Activated CD8-positive, alpha-beta memory T cell treated with anti-CD3 and anti-CD28 coated beads for 36 hours (primary cell): Measurements from ENCODE around the gene PSENEN. TPM values are rescaled to one million over a fixed set of nuclear protein-coding genes. Genes with fewer than 3 reads are reported as not detected.
"Not testable (repeated sequence)": the region's sequence is repeated elsewhere in the genome, so short reads cannot be mapped to it uniquely, and the experiment has no call there.

Experiments used
- CTCF ChIA-PET: fragments of 350-600 bp; sonication (Branson Sonifier 250); formaldehyde crosslinking; loops from one replicate; lab custom pipeline; 2021; ENCODE audit warnings: antibody characterized with exemption; lab: Charles Lee
- POLR2A ChIA-PET: fragments of 350-600 bp; sonication (Branson Sonifier 250); formaldehyde crosslinking; loops from one replicate; lab custom pipeline; 2021; ENCODE audit warnings: antibody characterized with exemption; lab: Charles Lee
- total RNA-seq, 2 experiments: library from RNA; stranded (reverse); gene quantifications; one replicate each; pipeline ENCODE4 v1.2.3, GENCODE V29; 2021

Gene PSENEN
- total RNA-seq, 2 experiments from 2014 or later = 50.8 to 53.4 TPM

DNA sequence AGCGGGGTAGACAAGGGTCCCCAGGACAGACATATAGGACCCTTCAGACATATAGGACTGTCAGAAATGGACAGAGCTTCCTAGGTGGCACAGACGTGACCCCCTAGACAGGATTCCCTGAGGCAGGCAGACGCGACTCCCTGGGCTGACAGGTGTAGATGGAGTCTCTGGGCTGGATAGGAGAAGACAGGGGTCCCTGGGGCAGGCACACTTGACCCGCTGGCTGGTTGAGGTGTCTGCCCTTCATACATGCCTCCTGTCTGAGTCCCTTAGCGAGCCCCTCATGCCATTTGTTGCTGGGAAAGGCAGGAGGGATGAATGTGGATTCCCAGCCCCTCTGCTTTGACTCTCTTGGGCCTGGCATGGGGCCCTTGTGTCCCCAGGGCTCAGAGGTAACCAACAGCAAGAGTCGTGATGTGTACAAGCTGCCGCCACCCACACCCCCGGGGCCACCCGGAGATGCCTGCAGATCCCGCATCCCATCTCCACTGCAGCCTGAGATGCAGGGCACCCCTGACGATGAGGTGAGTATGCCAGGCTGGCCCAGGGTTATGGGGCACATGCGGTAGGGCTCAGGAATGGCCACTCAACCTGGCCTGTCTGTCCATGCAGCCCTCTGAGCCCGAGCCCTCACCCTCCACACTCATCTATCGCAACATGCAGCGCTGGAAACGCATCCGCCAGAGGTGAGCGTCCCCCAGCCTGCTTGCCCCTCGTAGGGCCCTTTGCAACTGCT is 8.4 kb downstream of the PSENEN start:
- ChIA-PET CTCF (no interaction called here), POLR2A (interaction anchor here (0.6 kb wide), 2 partner anchors 8 to 19 kb away, joined by 3 read pairs; no protein-coding TSS in a partner anchor)

- ChIA-PET POLR2A (interaction anchor here (0.6 kb wide), 2 partner anchors 8 to 20 kb away, joined by 3 read pairs; no protein-coding TSS in a partner anchor), CTCF (no interaction called here)
These were observed 9.1 kb downstream of the PSENEN start for GRCh38 chr19:35754370-35755130.

DNA sequence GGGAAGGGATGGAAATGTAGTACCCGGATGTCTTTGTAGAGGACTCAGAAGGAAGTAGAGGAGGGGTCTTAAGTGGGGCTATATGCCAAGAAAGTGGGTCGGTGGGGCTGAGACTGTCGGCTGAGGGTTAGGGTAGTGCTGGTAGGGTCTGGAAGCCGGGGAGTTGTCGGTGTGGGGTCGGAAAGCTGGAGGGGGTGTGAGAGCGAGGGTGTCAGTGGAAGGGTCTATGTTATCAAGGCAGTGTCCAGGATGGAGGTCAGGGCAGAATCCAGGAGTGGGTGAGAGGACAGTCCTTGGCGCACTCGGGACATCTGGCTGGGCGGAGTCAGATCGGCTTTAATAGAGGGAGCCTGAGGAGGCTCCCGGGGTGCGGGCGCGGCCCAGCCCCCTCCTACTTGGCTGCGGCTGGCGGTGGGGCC is 9.7 kb downstream of the PSENEN start:
- ChIA-PET POLR2A (no interaction called here), CTCF (no interaction called here)

DNA sequence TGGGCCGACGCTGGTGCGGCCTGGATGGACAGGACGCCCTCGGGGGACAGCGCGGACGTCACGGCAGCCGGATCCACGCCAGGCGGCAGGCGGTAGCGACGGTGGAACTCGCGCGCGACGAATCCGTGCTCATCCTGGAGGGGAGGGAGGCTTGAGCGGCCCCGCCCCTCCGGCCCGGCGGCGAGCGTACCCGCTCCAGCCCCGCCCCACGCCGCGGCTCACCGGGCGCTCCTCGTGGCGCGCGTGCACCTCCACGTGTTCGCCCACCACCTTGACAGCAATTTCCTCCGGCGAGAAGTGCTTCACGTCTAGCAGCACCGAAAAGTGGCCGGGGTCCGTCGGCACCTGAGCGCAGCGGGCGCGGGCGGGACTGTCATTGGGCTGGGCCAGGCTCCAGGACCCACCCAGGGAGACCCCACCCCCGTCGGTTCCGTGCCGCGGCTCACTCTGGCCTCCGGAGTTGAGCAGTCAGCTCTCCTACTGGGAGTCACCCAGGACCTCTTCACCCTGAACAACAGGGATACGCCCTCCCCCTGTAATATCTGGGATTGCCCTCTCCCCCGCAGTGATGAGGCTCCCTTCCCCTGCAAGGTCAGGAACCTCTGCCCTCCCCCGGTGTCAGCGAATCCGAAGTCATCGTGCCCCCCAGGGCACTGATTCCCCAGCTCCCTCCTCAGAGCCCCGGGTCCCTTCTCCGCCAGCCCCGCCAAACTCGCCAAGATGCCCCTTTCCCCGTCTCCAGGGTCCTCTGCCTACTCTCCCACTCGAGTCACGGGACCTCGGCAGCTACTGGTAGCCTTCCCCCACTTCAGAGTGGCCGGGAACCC is 10.3 kb downstream of the PSENEN start:
- ChIA-PET CTCF (no interaction called here), POLR2A (interaction anchor here (1.0 kb wide), 1 partner anchor 54 kb away, joined by 3 read pairs; no protein-coding TSS in a partner anchor)

DNA sequence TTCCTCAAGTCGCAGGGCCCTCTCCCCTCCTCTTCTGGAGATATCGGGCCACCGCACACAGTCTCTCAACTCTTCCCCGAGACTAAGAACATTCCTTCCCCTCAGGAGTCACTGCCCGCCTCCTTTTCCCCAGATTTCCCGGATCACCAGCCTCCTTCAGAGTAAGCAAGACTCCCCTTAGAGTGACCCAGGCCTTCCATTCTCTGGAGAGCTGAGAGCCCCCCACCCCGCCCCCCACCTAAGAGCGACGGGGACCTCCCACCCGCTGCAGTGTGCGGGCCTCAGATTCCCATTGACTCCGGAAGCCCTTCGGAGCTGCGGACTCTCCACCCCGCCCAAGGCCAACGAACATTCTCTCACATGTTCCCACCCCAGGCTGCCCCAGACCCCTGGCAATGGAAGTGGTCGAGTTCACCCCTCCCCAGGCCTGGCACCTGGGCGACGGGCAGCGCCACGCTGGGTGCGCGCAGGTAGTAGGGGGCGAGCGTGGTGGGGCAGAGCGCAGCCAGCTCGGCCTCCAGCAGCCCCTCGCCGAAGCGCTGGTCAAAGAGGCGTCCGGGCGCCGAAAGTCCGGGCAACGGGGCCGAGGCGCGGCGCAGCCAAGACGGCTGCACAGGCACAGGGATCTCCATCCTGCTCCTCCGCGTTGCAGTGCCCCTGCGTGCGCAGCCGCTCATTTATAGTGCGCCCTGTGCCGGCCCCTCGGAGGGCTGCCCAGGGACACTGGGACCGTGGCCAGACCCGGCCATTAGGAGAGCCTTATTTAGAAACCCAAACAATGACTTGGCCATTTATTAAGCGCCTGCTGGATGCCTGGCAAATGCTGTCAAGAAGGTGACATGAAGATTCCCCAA is 11.2 kb downstream of the PSENEN start, which contains the start of gene HSPB6:
TSS of gene HSPB6 (minus strand) at position 653 of the 854 bp plus-strand sequence. CDS start at position 632, 21 bp downstream.
- POLR2A ChIA-PET = interaction anchor here (0.7 to 1.0 kb wide), 4 partner anchors 8 to 54 kb away, joined by 3 to 4 read pairs (median 3); partner anchors contain the start of genes IGFLR1 and LIN37
- CTCF ChIA-PET = interaction anchor here (0.9 kb wide), 1 partner anchor 63 kb away, joined by 3 read pairs; no protein-coding TSS in a partner anchor

DNA sequence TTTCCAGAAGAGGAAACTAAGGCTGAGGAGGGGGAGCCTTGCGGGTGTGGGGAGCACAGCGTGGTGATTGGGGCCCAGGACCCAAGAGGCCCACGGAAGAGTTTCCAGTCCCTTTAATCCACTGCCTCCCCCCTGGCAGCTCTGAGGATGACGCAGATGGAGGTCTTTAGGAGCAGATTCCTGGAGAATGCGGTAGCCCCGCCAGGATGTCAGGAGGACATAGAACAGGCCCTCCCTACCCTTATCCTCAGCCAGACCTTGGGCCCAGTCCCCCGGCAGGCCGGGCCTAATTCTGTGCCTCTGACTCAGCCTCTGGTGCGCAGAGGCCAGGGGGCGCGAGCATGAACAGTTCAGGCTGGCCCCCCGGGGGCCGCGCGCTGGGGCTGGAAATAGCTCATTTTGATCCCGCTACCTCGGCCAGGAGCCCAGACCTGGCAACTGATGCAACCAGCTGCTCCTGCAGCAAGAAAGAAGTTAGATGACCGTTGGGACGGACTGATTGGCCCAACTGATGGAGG is 11.8 kb downstream of the PSENEN start:
- CTCF ChIA-PET = interaction anchor here (0.9 to 1.2 kb wide), 2 partner anchors 9 to 62 kb away, joined by 3 read pairs; partner anchors contain the start of gene LIN37
- POLR2A ChIA-PET = interaction anchor here (0.7 to 0.9 kb wide), 4 partner anchors 9 to 55 kb away, joined by 3 to 6 read pairs (median 4); partner anchors contain the start of genes IGFLR1 and LIN37

DNA sequence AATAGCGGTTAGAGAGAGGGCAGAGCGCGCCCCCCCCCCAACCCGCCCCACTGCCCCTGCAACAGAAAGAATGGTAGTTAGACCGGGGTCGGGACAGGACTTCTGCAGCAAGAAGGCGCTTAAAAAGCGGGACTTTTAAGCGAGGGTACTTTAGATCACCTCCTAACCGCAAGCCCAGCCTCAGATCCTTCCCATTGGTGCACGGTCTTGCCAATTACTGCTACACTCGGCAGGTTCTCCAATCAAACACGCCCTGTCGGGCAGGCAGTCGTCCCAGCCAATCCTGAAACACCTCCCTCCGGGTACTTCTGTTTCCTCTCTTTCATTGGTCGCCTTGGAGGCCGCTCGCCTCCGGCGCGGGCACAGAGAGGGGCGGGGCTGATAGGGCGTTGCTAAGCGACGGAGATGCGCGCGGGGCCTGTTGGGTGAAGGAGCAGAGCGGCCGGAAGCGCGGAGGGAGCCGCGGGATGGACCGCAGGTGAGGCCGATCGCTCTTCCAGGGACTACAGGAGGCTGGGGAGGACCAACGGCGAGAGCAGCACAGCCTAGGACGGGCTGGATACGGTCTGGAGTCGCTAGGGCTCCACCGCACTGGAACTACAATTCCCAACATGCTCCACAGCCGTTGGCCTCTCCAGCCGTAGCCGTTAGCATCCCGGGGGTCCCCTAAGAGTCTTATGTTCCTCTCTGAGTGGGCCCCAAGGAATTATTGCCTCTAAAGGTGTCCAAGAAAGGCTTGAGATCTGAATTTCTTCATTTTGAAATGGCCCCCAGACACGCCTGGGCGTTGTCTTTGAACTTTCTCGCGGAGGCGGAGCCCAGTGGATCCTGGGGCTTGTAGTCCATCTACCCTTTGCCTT is 12.5 kb downstream of the PSENEN start, which contains the start of gene PROSER3:
TSS of gene PROSER3 (plus strand) at position 428 of the 860 bp plus-strand sequence. CDS start at position 468, 40 bp downstream.
- CTCF ChIA-PET = interaction anchor here (0.9 to 1.2 kb wide), 2 partner anchors 10 to 61 kb away, joined by 3 read pairs; partner anchors contain the start of gene LIN37
- POLR2A ChIA-PET = interaction anchor here (0.6 to 0.9 kb wide), 5 partner anchors 10 to 56 kb away, joined by 3 to 6 read pairs (median 4); partner anchors contain the start of genes IGFLR1 and LIN37

DNA sequence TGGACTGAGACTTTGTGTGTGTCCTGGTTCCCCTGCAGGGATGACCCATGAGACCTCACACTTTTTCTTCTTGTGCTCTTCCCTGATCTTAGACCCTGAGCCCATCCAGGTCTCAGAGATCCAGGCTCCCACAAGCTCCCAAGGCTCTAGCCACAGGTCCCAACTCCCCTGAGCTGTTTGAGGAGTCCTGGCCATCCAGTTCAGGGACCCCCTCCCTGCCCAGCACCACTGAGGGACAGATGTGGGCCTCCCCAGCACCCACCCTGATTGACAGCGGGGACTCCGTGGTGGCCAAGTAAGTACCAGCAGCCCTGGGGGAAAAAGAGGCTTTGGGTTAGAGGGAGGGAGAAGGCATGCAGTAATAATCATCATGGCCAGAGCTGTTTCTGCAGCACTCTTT is 14.2 kb downstream of the PSENEN start:
- POLR2A ChIA-PET = no interaction called here

DNA sequence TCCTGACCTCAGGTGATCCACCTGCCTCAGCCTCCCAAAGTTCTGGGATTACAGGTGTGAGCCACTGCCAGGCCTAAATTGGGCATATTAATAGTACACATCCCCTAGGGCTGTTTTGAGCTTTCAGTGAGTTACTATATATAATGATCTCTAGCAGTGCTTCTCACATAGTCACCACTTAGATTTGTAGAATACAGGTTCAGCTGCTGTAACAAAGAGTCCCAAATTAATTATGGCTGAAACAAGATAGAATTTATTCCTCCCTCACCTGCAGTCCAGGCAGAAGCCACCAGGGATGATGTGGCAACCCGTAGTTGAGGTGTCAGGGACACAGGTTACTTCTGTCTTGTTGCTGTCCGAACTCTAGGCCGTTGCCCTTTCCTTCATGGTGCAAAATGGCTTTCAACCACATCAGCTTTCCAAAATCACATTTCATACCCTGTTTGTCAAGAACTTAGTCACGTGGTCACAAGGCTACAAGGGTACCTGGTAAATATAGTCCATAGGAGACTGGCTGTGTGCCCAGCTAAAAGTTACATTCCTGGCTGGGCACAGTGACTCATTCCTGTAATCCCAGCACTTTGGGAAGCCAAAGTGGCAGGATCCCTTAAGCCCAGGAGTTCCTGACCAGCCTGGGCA is 15.4 kb downstream of the PSENEN start:
- ChIA-PET CTCF (no interaction called here), POLR2A (no interaction called here)

More for the DNA sequence above, 14.2 kb downstream of the PSENEN start:
- CTCF ChIA-PET = no interaction called here

DNA sequence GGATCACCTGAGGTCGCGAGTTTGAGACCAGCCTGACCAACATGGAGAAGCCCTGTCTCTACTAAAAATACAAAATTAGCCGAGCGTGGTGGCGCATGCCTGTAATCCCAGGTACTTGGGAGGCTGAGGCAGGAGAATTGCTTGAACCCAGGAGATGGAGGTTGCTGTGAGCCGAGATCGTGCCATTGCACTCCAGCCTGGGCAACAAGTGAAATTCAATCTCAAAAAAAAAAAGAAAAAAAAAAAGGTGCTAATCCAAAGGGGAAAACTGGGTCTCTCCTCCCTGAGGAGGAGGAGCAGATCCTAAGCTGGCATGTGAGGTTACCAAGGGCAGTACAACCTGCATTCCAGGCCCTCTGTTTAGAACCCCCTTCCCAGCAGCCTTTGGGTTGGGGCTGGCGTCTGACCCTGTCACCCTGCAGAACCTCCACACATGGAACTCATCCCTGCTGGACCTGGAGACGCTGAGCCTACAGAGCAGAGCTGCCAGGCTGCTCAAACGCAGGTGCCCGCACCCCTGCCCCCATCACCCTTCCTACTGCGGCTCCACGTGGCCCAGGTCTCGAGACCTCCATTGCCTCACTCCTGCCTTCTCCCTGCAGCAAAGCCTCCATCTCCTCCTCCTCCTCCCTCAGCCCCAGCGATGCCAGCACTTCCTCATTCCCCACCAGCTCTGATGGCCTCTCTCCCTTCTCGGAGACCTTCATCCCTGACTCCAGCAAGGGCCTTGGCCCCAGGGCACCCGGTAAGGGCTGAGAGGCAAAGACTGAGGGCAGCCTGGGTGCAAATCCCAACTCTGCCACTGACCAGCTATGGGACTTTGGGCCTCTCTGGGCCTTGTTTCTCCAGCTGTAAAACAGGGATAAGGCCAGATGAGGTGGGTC is 19.2 kb downstream of the PSENEN start:
- CTCF ChIA-PET = interaction anchor here (1.0 kb wide), 1 partner anchor 91 kb away, joined by 3 read pairs; no protein-coding TSS in a partner anchor

GRCh38 chr19:35766571-35767104 is 21.2 kb downstream of the PSENEN start:
- POLR2A ChIA-PET = no interaction called here

More for the DNA sequence above, 19.2 kb downstream of the PSENEN start:
- POLR2A ChIA-PET = interaction anchor here (0.6 kb wide), 1 partner anchor 134 kb away, joined by 4 read pairs; no protein-coding TSS in a partner anchor

GRCh38 chr19:35767288-35768081 is 22.0 kb downstream of the PSENEN start:
- POLR2A ChIA-PET = no interaction called here
- CTCF ChIA-PET = interaction anchor here (0.6 to 0.7 kb wide), 2 partner anchors 31 to 74 kb away, joined by 3 to 4 read pairs; no protein-coding TSS in a partner anchor

More at GRCh38 chr19:35766571-35767104, 21.2 kb downstream of the PSENEN start:
- CTCF ChIA-PET = interaction anchor here (0.7 kb wide), 2 partner anchors 53 to 74 kb away, joined by 3 to 4 read pairs; no protein-coding TSS in a partner anchor

- CTCF ChIA-PET = no interaction called here
- POLR2A ChIA-PET = no interaction called here
These were observed 22.6 kb downstream of the PSENEN start for GRCh38 chr19:35768082-35768421.

DNA sequence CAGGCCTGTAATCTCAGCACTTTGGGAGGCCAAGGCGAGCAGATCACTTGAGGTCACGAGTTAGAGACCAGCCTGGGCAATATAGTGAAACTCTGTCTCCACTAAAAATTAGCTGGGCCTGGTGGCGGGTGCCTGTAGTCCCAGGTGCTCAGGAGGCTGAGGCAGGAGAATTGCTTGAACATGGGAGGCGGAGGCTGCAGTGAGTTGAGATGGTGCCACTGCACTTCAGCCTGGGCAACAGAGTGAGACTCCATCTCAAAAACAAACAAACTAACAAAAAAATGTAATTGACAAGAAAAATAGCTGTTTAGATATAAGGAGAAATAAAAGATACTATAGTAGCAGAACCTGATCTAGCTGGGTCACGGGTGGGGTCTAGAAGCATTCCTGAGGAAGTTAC is 26.9 kb downstream of the PSENEN start:
- POLR2A ChIA-PET = interaction anchor here (0.6 to 0.7 kb wide), 2 partner anchors 110 to 117 kb away, joined by 3 to 8 read pairs; no protein-coding TSS in a partner anchor
- CTCF ChIA-PET = not testable (repeated sequence)
